Measurements from ENCODE around the gene TRAF3IP3.

The TRAF3IP3 gene

DNA sequence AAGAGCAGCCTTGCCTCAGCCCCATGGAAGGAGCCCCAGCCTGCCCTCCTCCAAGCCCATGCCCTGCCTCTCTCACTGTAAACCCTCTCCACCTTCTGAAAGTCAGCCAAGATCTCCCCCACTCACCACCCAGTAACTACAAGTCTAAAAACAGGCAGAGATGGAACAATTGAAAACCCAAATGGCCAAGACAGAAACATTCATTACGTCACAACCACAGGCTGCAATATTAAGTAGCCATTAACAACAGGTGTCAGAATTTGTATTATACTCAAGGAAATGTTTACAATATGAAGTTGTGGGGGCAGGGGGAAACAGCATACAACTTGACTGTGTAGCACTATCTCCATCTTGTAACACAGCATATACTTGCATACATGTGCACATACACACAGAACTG lies 47.7 kb downstream of the TRAF3IP3 start:
- no peak for DNase-seq

DNA sequence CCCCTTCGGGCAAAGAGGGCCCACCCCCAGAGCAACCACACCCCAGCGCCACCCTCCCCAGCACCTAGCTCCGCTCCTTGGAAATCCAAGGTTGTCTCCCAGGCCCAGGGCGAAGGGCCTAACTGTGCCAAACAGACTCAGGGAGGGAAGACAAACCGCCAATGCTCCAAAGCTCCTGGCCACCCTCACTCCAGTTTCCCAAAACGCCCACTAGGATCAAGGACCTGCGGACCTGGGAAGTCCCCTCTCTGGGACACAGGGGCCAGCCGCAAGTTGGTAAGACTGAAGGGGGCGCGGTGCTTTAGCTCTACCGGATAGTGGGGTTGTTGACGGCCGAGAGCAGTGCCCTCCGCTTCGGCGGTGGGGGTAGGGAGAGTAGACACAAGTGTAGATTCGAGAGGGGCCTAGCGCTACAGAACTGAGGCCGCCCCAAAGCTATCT lies 49.5 kb downstream of the TRAF3IP3 start:
- no peak for DNase-seq

DNA sequence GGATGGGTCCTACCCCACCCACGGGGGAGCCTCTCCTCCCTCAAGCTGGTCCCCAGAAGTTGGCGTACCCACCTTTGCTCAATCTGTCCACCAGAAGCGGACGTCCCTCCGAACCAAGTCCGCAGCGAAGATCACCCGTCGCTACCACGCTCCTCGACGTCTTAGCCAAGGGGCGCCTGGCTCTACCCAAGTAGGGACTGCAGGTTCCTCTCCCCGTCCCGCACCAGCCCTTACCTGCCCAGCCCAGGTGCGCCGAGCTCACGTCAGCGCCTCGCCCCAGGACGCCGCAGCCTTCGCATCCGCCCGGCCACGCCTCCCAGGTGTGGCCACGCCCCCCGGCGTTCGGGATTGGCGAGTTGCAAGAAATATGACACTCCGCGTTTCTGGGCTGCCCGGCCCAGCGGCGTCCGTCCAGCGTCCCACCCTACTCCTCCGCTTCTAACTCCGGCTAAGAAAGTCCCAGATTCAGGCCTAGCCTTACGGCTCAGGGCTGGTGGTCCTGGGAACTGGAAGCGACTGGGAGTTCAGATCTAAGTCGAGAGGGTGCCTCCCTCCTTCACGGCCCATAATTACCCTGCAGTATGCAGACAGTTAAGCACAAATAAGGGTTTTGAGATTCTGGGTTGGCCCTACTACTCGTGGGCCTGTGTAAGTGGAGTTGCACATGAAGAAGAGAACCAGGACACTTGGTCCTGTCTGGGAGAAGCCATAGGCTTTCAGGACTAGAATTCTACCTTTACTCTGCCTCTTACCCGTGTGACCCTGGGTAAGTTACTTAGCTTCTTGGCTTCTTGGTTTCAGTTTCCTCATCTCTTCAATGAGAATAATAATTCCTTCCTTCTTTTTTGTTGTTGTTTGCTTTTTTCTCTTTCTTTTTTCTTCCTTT lies 50.3 kb downstream of the TRAF3IP3 start, which contains the start of gene IRF6:
Gene IRF6 (minus strand): TSS at position 268 of the 886 bp plus-strand sequence. CDS start 4,729 bp downstream, outside the sequence.
- no peak for DNase-seq

DNA sequence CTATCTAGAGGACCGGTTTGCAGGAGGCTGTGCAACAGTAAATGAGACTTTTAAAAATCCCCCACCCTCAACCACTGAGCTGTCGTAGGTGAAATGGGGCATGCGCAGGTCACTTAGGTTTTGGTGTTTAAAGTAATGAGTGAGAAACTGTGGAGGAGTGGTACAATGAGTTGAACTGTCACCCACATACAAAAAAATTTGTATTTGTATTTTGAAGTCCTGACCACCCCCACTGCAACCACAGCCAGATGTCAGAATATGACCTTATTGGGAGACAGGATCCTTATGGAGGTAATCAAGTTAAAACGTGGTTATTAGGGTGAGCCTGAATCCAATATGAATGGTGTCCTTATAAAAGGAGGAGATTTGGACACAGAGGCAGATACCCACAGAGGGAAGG lies 51.7 kb downstream of the TRAF3IP3 start:
- no peak for DNase-seq

DNA sequence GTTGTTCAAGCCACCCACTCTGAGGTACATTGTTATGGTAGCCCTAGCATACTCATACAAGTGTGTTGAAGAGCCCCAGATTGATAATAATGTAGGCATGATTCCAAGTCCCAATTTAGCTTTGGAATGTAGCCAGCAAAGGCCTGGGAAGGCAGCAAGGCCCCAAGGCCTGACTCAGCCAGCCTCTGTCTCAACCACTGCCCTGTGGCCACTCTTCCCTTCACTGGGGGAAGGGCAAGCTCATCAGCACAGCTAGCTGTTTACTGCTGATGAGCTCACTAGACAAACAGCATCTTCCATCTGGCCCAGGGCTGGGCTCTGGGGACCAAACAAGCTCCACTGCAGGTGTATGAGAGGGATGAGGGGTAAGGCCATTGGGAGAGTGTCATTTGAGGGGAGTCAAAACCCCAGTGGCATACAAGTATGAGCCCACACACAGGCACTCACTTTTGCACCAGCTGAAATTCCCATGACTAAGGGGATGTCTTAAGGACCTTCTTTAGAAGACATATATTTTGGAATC lies 52.3 kb downstream of the TRAF3IP3 start:
- peak; percentile 81 for DNase-seq

DNA sequence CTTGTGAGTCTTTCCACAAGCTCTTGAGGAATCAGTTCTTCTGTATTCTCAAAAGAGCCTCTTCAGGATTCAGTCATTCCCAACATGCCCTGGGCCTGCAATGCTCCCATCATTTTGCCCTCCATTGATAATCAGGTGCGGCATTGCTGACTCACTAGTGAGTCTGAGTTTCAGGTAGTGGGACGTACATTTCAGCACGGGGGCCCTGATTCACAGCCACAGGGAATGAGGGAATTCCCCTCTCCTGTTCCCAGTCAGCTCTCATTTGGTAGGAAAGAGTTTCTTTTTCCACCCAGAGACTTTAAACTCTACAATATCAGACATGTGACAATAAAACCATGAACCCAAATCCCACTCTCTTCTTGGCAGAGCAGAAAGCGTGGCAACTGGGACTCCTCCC lies 53.8 kb downstream of the TRAF3IP3 start:
- no peak for DNase-seq

DNA sequence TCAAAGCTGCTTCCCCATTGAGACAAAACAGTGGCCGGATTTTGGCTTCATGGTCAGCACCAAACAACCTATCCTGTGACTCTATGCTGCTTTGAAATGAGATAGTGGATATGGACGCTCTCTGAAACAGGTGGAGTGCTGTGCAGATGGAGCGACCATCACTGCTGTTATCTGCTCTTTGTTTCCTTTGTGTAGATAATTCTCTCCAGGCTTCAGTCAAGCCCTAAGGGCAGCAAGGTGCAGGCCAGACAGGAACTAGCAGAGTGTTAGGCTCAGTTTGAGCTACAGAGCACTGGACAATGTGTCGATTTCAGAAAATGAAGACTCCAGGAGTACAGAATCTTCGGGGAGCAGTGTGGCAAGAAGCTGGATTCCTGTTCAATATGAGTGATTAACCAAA lies 54.9 kb downstream of the TRAF3IP3 start:
- no peak for DNase-seq

DNA sequence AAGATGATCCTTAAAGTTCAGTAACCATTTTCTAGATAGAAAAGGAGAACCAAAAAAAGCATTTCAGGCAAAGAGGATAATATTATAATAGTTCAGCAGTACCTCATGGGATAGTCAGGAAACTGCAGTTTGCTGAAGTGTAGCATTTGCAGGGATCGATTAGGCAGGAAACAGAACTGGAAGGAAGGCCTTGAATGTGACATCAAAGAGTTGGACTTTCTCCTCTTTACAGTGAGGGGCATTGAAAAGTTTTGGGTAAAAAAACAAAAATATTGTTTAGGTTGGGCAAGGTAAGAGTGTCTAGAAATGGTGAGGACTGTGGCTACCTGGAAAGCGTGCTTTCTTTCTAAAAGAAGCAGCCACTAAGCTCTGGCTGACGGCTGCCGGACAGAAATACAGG lies 58.0 kb downstream of the TRAF3IP3 start:
- no peak for DNase-seq

DNA sequence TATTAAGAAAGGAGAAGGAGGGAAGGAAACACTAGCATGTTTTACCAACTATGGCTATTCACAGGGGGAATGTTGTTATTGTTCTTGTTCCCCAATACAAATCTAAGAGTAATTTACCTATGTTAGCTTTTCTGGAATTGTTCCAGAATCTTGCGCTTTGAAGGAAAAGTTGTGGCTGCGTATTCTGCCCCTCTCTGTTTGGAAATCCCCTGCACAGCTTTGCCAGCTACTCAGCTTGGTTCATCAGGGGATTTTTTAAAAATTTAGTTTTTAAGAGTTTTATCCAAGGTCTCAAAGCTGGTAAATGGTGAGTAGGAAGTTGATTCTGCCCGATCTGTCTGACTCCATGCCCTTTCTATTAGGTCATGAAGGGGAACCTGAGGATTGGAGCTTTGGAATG lies 59.6 kb downstream of the TRAF3IP3 start:
- no peak for DNase-seq

DNA sequence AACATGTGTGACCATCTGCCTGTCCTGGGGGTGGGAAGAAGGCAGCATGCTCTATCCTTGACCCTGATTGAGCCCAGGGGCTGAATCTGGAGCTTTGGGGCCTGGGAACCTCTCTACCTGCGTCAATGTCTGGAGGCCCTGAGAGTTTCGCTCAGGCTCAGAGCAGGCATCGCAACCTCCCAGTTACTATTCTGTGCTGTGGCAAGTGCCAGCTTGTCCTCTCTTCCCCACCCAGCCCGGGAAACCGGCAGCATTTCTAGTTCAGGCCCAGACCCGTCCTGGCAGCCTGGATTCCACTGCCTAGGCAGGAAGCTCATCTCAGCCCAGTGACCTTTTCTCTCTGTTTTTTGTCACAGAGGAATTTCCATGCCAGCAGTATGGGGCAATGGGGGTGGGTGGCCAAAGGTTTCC lies 60.1 kb downstream of the TRAF3IP3 start:
- no peak for DNase-seq

DNA sequence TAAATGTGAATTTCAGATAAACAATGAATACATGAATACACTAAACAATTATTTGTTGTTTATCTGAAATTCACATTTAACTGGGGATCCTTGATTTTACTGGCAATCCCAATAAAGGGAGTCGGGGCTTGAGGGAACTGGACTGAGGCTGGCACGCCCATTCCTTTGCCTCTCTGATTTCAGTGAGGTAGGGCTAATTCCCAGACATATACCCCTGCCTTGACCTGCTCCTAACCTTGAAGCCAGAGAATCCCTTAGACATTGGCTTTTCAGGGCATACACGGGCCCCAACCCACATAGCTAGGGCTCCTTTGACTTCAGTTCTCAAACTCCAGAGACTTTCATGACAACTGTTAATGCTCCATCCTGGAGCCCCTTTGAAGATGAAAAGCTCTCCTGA lies 61.1 kb downstream of the TRAF3IP3 start:
- no peak for DNase-seq

DNA sequence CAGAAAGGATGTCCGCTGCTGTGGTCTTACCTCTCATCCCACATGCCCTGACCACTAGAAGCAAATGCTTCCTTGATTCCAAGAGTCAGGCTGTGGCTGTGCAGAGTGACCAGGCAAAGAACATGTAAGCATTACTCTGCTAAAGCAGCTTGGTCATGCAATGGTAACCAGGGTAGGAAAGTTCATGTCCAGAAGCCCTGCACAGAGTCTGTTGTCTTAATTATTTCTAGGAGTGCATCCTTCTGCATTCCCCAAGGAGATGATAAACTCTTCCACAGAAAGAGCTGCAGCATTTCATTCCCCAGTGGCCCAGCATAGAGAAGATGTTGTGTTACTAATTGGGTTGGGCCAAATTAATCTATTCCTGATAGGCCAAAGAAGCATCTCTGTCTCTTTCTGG lies 61.8 kb downstream of the TRAF3IP3 start:
- no peak for DNase-seq

DNA sequence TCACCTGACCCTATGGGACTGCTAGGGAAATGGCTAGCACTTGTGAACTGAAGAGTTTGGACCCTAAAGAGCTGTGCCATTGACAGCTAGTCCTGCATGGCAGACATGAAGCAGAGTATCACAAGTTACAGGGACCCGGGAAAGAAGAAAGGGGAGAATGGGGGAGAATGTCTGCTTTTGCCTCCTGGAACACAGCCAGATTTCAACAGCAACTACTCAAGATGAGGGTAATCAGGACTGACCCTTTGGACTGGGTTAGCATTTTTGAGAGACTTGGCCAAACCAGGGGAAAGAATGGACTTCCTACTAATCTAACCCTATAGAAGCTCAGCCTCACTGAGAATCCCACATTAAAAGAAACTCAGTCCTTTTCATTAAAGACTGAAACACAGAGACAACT lies 63.2 kb downstream of the TRAF3IP3 start:
- DNase-seq = no peak

DNA sequence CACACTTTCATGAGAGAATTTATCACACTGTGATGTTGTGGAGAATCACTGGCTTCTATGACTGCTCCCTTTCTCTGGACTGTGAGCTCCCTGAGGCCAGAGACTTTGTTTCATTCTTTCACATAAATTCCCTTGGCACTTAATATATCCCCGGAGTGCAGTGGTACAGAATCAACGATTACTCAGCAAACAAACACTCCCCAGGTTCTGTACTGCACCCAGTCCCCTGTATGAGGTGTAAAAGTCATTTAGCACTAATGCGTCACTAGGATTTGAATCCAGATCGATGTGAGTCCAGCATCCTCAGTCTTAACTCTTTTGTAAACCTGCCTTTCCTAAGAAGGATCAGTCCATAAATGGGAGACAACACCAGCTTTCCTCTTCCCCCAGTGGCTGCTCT lies 65.1 kb downstream of the TRAF3IP3 start:
- no peak for DNase-seq

DNA sequence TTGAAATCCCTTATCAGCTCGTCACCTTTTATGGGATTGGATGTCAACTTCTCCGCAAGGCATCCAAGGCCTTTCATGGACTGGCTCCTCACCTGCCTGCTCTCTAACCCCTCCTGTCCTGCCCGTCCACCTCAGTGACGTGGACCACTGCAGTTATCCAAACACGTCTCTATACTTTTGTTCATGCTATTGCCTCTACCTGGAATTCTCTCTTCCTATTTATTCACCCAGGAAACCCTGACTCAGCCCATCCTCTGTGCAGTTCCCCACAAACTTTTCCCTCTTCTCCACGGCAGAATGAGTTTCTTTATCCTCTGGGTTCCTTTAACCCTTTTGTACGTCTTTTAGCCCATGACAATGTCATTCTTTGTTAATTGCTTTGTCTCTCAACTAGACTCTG lies 66.9 kb downstream of the TRAF3IP3 start:
- no peak for DNase-seq

DNA sequence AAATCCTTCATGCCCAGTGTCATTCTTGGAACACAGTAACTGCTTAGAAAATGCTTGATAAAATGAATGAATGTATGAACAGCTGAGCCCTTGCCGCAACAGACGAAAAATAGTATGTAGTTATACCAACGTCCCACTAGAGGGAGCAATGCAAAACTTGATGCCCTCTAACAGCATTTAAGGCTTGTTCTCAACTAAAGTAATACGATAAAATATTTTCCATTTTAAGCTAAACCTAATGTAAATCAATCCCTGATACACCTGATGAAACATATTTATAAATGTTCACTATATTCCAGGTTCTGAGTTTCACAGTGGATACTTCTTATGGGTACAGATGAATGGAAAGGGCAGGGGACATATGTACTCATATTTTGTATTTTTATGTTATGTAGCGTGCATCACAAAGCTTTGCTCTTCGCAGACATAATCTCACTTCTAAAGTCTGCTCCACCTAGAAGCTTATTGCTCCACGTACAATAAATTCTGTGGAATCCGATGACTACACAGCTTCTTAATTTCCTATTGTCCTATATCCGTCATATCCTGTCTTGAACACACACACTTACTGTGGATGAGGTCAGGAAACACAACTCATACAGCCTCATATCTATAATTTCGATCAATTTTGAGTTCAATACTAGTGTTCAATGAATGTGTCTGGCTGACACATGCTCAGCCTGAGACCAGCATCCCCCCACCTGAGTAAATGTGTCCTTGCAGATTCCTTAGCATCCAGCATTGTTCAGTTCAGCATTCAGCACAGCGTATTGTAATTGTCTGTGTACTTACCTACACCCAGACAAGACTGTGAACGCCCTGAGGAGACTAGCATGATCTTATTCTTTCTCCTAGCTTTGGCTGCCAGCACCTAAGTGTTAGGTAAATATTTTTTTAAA lies 67.5 kb downstream of the TRAF3IP3 start:
- peak; percentile 62 for DNase-seq

DNA sequence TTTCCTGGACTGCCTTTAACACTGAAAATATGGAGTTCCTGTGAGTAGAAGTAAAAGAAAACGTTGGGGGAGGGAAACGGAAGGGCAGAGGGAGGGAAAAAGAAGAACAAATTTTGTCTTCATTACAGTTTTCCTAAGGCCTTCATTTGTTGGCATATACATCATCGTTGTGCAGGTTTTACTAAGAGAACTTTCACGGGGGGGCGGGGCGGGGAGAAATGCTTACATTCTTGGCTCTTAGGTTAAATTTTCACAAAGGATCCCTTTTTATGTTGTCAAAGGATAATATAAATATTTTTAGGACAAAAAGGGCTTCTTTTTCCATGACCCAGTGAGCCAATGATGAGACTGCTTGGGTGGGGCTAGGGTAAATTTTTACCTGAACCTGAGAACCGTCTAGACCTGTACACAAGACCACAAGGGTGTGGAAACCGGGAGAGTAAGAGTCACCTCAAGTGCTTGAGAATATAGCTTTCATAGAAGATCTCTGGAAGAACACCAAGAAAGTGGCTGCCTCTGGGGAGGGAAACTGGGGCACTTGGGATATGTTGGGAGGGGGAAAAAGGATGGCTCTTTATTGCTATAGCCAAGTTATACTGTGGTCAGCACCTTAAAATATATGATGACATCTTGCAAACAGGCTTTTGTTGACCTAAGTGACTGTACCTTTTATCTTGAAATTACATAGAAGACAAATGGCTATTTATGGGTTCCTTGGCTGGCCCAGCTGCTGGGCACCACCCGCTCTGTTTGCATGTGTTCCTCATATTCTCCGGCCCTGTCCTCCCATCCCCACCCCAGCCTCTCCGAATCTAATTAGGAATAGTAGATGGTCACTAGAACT lies 70.0 kb downstream of the TRAF3IP3 start:
- no peak for DNase-seq

DNA sequence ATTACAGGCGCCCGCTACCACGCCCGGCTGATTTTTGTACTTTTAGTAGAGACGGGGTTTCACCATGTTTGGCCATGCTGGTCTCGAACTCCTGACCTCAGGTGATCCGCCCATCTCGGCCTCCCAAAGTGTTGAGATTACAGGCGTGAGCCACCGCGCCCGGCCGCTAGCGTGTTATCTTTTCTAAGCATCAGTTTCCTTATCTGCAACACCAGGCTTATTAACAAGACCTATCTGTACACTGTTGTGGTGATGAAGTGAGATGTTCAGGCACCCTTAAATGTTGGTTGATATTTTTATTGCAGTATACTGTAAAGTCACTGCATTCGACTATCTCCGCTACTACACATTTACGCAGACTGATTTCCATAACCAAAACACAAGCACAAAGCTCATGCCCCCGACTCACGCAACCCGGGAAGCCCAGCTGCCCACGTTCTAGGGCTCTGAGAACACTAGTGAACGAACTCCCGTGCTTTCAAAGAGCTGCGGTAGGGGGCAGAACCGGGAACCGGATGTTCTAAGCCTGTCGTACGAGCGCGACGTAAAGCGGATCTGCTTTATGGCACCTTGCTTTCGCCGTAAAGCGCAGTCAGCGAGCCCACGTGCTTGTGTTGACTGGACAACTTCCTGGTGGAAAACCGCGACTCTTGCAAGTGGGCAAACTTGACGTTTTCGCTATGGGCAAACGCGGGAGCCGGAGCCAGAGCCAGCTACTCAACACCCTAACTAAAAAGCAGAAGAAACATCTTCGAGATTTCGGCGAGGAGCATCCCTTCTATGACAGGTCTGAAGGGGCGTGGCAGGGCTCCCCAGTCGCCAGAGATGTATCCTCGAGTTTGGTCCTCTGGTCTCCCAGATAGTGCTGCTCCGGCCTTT lies 71.8 kb downstream of the TRAF3IP3 start, which contains the start of gene UTP25:
Gene UTP25 (plus strand): TSS at position 589 of the 879 bp plus-strand sequence. CDS start 92 bp downstream, at position 681.
- peak; percentile 98 for DNase-seq

DNA sequence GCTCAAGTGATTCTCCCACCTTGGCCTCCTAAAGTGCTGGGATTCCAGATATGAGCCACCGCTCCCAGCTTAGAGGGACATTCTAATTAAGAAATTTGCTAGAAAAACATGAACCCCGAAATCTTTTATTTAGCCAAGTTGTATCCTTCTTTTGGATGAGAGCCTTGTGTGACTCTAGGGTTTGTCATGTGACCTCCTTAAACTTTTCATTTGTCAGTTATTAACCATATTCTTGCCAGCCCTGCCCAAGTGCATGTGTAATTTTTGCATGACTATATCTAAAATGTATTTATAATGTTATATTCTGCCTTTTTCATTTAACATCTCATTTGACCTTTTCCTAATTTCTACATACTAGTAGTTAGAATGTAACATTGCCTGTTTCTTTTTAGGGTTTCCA lies 73.9 kb downstream of the TRAF3IP3 start:
- no peak for DNase-seq

DNA sequence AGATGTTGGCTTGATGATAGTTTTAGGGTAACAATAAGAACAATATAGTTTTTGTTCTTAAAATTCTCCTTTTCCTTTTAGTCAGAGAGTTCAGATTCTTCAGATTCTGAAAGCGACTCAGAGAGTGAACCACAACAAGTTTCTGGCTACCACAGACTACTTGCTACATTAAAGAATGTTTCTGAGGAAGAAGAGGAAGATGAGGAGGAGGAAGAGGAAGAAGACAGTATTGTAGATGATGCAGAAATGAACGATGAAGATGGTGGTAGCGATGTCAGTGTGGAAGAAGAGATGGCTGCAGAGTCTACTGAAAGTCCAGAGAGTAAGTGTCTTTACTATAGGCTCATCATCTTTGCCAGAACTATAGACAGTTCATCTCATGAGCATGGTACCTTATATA lies 74.9 kb downstream of the TRAF3IP3 start:
- no peak for DNase-seq

DNA sequence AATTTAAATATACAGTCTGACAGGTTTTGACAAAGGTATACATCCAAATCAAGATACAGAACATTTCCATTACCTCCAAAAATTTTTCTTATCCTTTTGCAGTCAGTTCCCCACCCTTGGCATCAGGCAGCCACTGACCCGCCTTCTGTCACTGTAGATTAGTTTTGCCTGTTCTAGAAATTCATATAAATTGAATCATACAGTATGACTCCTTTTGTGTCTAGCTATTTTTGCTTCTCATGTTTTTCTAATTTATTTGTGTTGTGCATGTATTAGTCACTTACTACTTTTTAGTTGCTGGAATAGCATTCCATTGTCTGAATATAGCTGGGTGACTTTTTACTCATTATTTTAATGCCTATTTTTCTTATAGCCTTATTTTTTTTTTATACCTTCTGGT lies 75.8 kb downstream of the TRAF3IP3 start:
- DNase-seq = no peak

Data from NCI-H1092 treated with DMSO at 0.1 percent for 48 hours (cell line).